Measurements from ENCODE around the gene C20orf202.

GRCh38 chr20:1180949-1181348 lies 22.3 kb upstream of the C20orf202 start:
- TF ChIP-seq CTCF (IDR thresholded peaks at IDR 0.05), result no peak
- TF ChIP-seq POLR2A (IDR thresholded peaks at IDR 0.05), result no peak
